Measurements from ENCODE around the gene RPH3AL. TPM values are rescaled to one million over a fixed set of nuclear protein-coding genes. Genes with fewer than 3 reads are reported as not detected.
A peak's percentile ranks its signal among the peaks of the same experiment; 100 is the strongest.

The RPH3AL gene
- total and polyA plus RNA-seq, 2 of the 8 experiments (the other 6 are each of a cell fraction or from before 2014, with no cell fraction given) = 5.6 to 5.8 TPM

DNA sequence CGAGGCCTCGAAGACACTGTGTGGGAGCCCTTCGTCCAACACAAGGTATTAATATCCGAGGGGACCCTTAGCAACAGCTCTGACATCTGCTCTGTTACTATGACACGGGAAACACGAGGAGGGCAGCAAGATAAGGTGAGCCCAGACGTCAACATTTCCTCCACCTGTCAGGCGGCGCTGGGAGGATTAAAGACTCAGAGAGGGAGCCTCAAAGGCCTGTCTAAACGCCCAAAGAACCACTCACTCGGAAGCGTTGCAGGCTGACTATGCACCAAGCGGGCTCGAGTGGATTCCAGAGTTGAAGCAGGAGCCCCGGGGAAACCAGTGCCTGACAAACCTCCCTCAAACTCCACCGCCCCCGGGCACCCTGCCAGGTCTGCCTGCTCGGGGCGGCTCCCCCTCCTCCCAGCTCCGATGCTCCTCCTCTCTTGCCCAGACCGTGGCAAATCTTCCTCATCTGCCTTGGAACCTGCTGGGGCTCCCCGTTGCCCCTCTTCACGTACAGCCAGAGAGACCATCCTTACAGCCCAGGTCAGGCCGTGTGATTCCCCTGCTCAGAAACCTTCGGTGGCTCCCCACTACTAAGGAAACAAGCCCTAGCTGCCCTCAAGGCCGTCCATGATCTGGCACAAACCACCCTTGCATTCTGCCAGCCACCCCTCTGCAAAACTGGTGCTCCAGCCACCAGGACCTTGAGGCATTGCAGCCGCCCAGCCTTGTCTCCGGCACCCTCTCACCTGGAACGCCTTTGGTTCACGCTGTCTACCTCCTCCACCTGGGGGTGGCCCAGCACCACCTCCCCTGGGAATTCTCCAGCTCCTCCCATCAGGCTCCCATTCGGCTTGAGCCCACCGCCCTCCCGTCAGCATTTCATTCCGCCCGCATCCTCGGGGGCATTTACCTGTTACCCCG lies 16.2 kb downstream of the RPH3AL start:
- H3K18ac ChIP-seq (ENCODE audit: extremely low read depth, low read length) = no peak overlapping the region; the same call in 1 of the 2 replicates
- ChIA-PET POLR2A (ENCODE audit: partially characterized antibody) (no interaction called here), CTCF (ENCODE audit: partially characterized antibody) (interaction anchor here (0.7 to 1.0 kb wide), 4 partner anchors 12 to 48 kb away, joined by 3 read pairs; no protein-coding TSS in a partner anchor)
- no peak overlapping the region for H3K4me3 ChIP-seq (ENCODE audit: extremely low read depth in 1 of 4, insufficient read depth in 2 of 4, low read depth in 3 of 4, low read length in 4 of 4)
- no peak overlapping the region for H3K27ac ChIP-seq (ENCODE audit: low read depth, low read length)
- H3K79me2 ChIP-seq (ENCODE audit: control insufficient read depth in 1 of 2, insufficient read depth in 2 of 2, low read length in 2 of 2) = no peaks in the 10 kb centered on the region
- H3K36me3 ChIP-seq (ENCODE audit: control insufficient read depth in 2 of 4, insufficient read depth in 4 of 4, low read length in 3 of 4) = no peaks in the 10 kb centered on the region
- peak overlapping the region; percentile 35 for H4K8ac ChIP-seq (ENCODE audit: extremely low read depth, insufficient read depth, low read length)
- no peak overlapping the region for H4K5ac ChIP-seq (ENCODE audit: insufficient read length, low read depth, low read length)
- no peak overlapping the region for H3K56ac ChIP-seq (replicated peaks; ENCODE audit: insufficient read length, low read depth, low read length)
- no peak overlapping the region for H3K14ac ChIP-seq (ENCODE audit: insufficient read length)
- H2BK5ac ChIP-seq (ENCODE audit: low read depth, low read length) = peak overlapping the region; percentile 44; the same call in 1 of the 2 replicates
- H3K4me2 ChIP-seq (ENCODE audit: insufficient read depth in 1 of 2, low read depth in 2 of 2, low read length in 2 of 2) = peak overlapping the region; percentile 14 to 24; a peak in 2 of 4 replicates
- H3K9me3 ChIP-seq (ENCODE audit: insufficient read depth in 2 of 2, low read depth in 1 of 2, low read length in 1 of 2) = no peaks in the 10 kb centered on the region
- H3K4me1 ChIP-seq (replicated peaks in 1 of 4; ENCODE audit: control insufficient read depth in 3 of 4, insufficient read depth in 4 of 4, low read length in 3 of 4) = peaks cover 6 to 28% (median 20%) of the 10 kb centered on the region in 4 experiments
- H2BK20ac ChIP-seq (ENCODE audit: low read length) = 0 out of 2 replicates have a peak overlapping the region, but pooled peaks have one; percentile 32
- no peaks in the 10 kb centered on the region for H3K23me2 ChIP-seq (ENCODE audit: low read depth, low read length)
- H3K79me1 ChIP-seq (ENCODE audit: low read depth, low read length) = no peaks in the 10 kb centered on the region
- no peak overlapping the region for H2AFZ ChIP-seq (ENCODE audit: low read length)
- no peak overlapping the region for H3K23ac ChIP-seq (ENCODE audit: insufficient read length)
- H2BK120ac ChIP-seq (replicated peaks; ENCODE audit: low read depth, low read length) = no peak overlapping the region
- peak overlapping the region; percentile 57 for H3K4ac ChIP-seq (replicated peaks; ENCODE audit: insufficient read length, low read depth, low read length)
- DNase-seq (ENCODE audit: low read depth in 1 of 2, low spot score in 2 of 2) (no peak), FAIRE-seq (no peak)
- H4K20me1 ChIP-seq (replicated peaks in 1 of 2; ENCODE audit: control insufficient read depth in 1 of 2, insufficient read depth in 2 of 2, low read length in 2 of 2) = no peaks in the 10 kb centered on the region
- peak overlapping the region; percentile 69 for H4K91ac ChIP-seq (replicated peaks; ENCODE audit: insufficient read length, low read length)
- H2AK5ac ChIP-seq (ENCODE audit: low read depth, low read length) = peak overlapping the region; percentile 39; the same call in 1 of the 2 replicates
- no peak for TF ChIP-seq BRCA1 (IDR thresholded peaks at IDR 0.05; ENCODE audit: low read depth, low read length)
- TF ChIP-seq CHD1 (IDR thresholded peaks at IDR 0.05; ENCODE audit: low read depth, low read length) = no peak
- TF ChIP-seq, protein P1, sequence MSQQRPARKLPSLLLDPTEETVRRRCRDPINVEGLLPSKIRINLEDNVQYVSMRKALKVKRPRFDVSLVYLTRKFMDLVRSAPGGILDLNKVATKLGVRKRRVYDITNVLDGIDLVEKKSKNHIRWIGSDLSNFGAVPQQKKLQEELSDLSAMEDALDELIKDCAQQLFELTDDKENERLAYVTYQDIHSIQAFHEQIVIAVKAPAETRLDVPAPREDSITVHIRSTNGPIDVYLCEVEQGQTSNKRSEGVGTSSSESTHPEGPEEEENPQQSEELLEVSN (IDR thresholded peaks at IDR 0.05) = peak; percentile 51
- TF ChIP-seq EP300 (IDR thresholded peaks at IDR 0.05; ENCODE audit: borderline replicate concordance in 1 of 2, low read depth in 2 of 2, low read length in 2 of 2) = no peak
- no peak for TF ChIP-seq EZH2 (IDR thresholded peaks at IDR 0.05; ENCODE audit: low read depth, low read length, severe bottlenecking)
- WGBS, 2 experiments (ENCODE audit: extremely low coverage in 1 of 2, insufficient coverage in 1 of 2, insufficient read length in 1 of 2, insufficient replicate concordance in 2 of 2, low coverage in 1 of 2, low lambda C conversion rate in 2 of 2, missing lambda C conversion rate in 1 of 2) = 78% methylated on average over 37 of the region's 37 CpGs; no CpG with 5 or more reads in 1 of the 2 experiments
- H2BK12ac ChIP-seq (ENCODE audit: low read depth, low read length) = peak overlapping the region; percentile 60; the same call in 1 of the 2 replicates
- no peak overlapping the region for H2BK15ac ChIP-seq (ENCODE audit: low read length)
- no peak overlapping the region for H3K9ac ChIP-seq (replicated peaks in 1 of 4; ENCODE audit: extremely low read depth in 1 of 4, low read depth in 3 of 4, low read length in 3 of 4)
- 0 out of 7 replicates have a peak, but pooled peaks cover 0 to 3% (median 0%) of the 10 kb centered on the region in 4 experiments for H3K27me3 ChIP-seq (replicated peaks in 1 of 4; ENCODE audit: control insufficient read depth in 3 of 4, extremely low read depth in 1 of 4, insufficient read depth in 3 of 4, low read length in 3 of 4)

All from H1 (cell line).